HepG2 (cell line): ENCODE results near the gene P2RY6. TPM values are rescaled to one million over a fixed set of nuclear protein-coding genes. Genes with fewer than 3 reads are reported as not detected.

ENCODE experiments used
- HNRNPK ChIP-seq: fragments of 200-400 bp; formaldehyde crosslinking; IDR thresholded peaks from 2 replicates; pipeline ENCODE4 v1.6.1; 2018; ENCODE audit warnings: low read length, low read depth, moderate library complexity, mild to moderate bottlenecking; ENCODE audit not compliant: poor library complexity, severe bottlenecking
- MBNL3 ChIP-seq: fragments of 250-450 bp; sonication (Bioruptor Pico); conservative IDR thresholded peaks from 2 replicates; pipeline ENCODE4 v1.8.0; 2022; ENCODE audit warnings: mild to moderate bottlenecking, inconsistent platforms
- PRMT3 ChIP-seq: sonication (generic); formaldehyde crosslinking; IDR thresholded peaks from 2 replicates; pipeline ENCODE4 v1.8.1; 2022; ENCODE audit warnings: low read depth, mild to moderate bottlenecking, moderate library complexity, missing genetic modification reagents, borderline replicate concordance
- RARG ChIP-seq: sonication (generic); formaldehyde crosslinking; IDR thresholded peaks from 2 replicates; pipeline ENCODE4 v1.4.0; 2020; ENCODE audit warnings: low read depth, mild to moderate bottlenecking, missing genetic modification reagents
- TGIF2 ChIP-seq: IDR thresholded peaks from 2 replicates; pipeline ENCODE4 v1.6.1; 2016; ENCODE audit warnings: control low read depth, missing compliant biosample characterization
- TOPORS ChIP-seq: sonication (generic); formaldehyde crosslinking; IDR thresholded peaks from 2 replicates; pipeline ENCODE4 v1.8.0; 2023; ENCODE audit warnings: mild to moderate bottlenecking, missing genetic modification reagents
- ZNF224 ChIP-seq: sonication (generic); formaldehyde crosslinking; IDR thresholded peaks from 2 replicates; pipeline ENCODE4 v1.5.0; 2020; ENCODE audit warnings: mild to moderate bottlenecking, missing genetic modification reagents
- ZNF326 ChIP-seq: sonication (generic); formaldehyde crosslinking; IDR thresholded peaks from 2 replicates; pipeline ENCODE4 v1.4.0; 2020; ENCODE audit warnings: missing genetic modification reagents, borderline replicate concordance
- ZNF33A ChIP-seq: sonication (generic); formaldehyde crosslinking; IDR thresholded peaks from 2 replicates; pipeline ENCODE4 v1.5.1; 2020; ENCODE audit warnings: missing genetic modification reagents, mild to moderate bottlenecking, moderate library complexity, borderline replicate concordance
- ZNF431 ChIP-seq: sonication (generic); formaldehyde crosslinking; IDR thresholded peaks from 2 replicates; pipeline ENCODE4 v1.9.0; 2022; ENCODE audit warnings: missing genetic modification reagents, low read depth, mild to moderate bottlenecking, borderline replicate concordance
- ZNF44 ChIP-seq: sonication (generic); formaldehyde crosslinking; IDR thresholded peaks from 2 replicates; pipeline ENCODE4 v1.5.1; 2020; ENCODE audit warnings: mild to moderate bottlenecking, missing genetic modification reagents
- ZNF496 ChIP-seq: sonication (generic); formaldehyde crosslinking; IDR thresholded peaks from 2 replicates; pipeline ENCODE4 v1.8.1; 2023; ENCODE audit warnings: mild to moderate bottlenecking, moderate library complexity, missing genetic modification reagents; ENCODE audit not compliant: insufficient replicate concordance
- ZNF775 ChIP-seq: sonication (generic); formaldehyde crosslinking; IDR thresholded peaks from 2 replicates; pipeline ENCODE4 v1.4.0; 2020; ENCODE audit warnings: missing genetic modification reagents, mild to moderate bottlenecking, moderate library complexity, borderline replicate concordance
- ZNF878 ChIP-seq: sonication (generic); formaldehyde crosslinking; IDR thresholded peaks from 2 replicates; pipeline ENCODE4 v1.8.1; 2023; ENCODE audit warnings: mild to moderate bottlenecking, missing genetic modification reagents, moderate library complexity
- ZSCAN30 ChIP-seq: sonication (generic); formaldehyde crosslinking; IDR thresholded peaks from 2 replicates; pipeline ENCODE4 v1.5.0; 2020; ENCODE audit warnings: mild to moderate bottlenecking, missing genetic modification reagents
- polyA plus RNA-seq, 8 experiments: library from polyadenylated mRNA; depleted of rRNA in 3 of 8; stranded (reverse) in 7 of 8; unstranded in 1 of 8; fragments of >200 nt; fragmentation: Illumina TruSeq in 4 of 8; extraction: Trizol in 4 of 8; gene quantifications; 2 replicates each; pipeline versions ENCODE4 v1.2.1 to v1.2.3, GENCODE V29; 2011 to 2016; ENCODE audit warnings: low read depth in 4 of 8, missing spikeins in 1 of 8, mixed read lengths in 1 of 8; ENCODE audit not compliant: insufficient read depth in 1 of 8
- total RNA-seq, 5 experiments: library from RNA; depleted of rRNA; stranded (reverse); fragments of >200 nt; fragmentation: Illumina TruSeq; extraction: Trizol; gene quantifications; 2 replicates each; pipeline ENCODE4 v1.2.3, GENCODE V29; 2016; ENCODE audit warnings: low read depth in 1 of 5
- TF ChIP-seq, protein P1 (sequence below): IDR thresholded peaks from 2 replicates; pipeline ENCODE4 v1.6.1; 2016; ENCODE audit warnings: mild to moderate bottlenecking, missing biosample characterization, missing genetic modification reagents
- TF ChIP-seq, protein P2 (sequence below): sonication (generic); formaldehyde crosslinking; IDR thresholded peaks from 2 replicates; pipeline ENCODE4 v1.4.0; 2020; ENCODE audit warnings: missing genetic modification reagents, borderline replicate concordance
- TF ChIP-seq, protein P3 (sequence below): sonication (generic); formaldehyde crosslinking; IDR thresholded peaks from 2 replicates; pipeline ENCODE4 v1.8.0; 2022; ENCODE audit warnings: mild to moderate bottlenecking, missing genetic modification reagents, borderline replicate concordance

P2RY6 gene
- total and polyA plus RNA-seq, 2 of the 13 experiments (the other 11 are each of a cell fraction or from before 2014, with no cell fraction given): 0.09 to 0.29 TPM

DNA sequence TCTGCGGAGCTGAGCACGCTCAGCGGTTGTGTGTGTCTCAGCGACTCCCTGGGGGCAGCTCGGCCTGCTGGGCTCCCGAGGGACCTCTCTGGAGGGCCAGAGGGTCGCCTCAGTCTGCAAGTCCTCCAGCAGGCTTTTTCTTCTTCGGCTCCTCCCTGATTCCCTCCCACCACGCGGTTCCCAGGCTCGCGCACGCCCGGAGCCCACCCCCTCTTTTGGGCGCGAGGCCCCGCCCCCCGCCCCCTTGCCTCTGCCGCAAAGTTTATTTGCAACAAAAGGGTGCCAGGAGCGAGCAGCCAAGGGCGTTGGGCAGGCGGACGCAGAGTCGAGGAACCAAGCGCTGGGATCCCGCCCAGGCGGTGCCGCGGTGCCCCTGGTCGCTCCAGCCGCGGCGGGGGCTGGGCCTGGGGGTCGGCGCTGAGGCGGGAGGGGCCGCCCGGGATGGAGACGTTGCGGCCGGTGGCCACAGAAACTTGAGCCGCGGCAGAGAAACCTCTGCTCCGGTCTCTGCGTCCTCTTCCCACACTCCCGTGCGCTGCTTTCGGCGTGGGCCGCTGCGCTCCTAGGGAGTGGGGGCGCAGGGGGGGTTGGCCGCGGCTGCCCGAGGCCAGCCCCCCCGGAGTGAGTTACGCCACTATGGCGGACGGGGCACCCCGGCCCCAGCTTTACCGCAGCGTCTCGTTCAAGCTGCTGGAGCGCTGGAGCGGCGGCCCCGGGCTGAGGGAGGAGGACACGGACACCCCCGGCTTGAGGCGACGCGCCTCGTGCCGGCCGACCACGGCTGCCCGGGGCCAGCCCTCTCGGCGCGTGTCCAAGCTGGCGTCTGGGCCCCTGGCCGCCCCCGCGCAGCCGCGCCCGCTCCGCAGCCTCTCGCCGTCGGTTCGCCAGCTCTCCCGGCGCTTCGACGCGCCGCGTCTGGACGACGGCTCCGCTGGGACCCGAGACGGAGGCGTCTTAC is 36.1 kb downstream of the P2RY6 start, which contains the start of gene ARHGEF17 (continued):
- TF ChIP-seq, protein P1, sequence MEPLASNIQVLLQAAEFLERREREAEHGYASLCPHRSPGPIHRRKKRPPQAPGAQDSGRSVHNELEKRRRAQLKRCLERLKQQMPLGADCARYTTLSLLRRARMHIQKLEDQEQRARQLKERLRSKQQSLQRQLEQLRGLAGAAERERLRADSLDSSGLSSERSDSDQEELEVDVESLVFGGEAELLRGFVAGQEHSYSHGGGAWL (CRISPR knock-in tag): no peak
- no peak for TF ChIP-seq ZNF431 (CRISPR knock-in tag)
- TF ChIP-seq ZNF326 (CRISPR knock-in tag): no peak
- TF ChIP-seq ZNF496 (CRISPR knock-in tag): no peak
- TF ChIP-seq HNRNPK: no peak
- no peak for TF ChIP-seq TGIF2
- no peak for TF ChIP-seq ZNF44 (CRISPR knock-in tag)
- no peak for TF ChIP-seq ZNF224
- no peak for TF ChIP-seq MBNL3
- no peak for TF ChIP-seq ZNF878 (CRISPR knock-in tag)
- no peak; the same call in 1 of the 2 replicates for TF ChIP-seq PRMT3
- no peak for TF ChIP-seq ZNF775 (CRISPR knock-in tag)
- TF ChIP-seq, protein P2, sequence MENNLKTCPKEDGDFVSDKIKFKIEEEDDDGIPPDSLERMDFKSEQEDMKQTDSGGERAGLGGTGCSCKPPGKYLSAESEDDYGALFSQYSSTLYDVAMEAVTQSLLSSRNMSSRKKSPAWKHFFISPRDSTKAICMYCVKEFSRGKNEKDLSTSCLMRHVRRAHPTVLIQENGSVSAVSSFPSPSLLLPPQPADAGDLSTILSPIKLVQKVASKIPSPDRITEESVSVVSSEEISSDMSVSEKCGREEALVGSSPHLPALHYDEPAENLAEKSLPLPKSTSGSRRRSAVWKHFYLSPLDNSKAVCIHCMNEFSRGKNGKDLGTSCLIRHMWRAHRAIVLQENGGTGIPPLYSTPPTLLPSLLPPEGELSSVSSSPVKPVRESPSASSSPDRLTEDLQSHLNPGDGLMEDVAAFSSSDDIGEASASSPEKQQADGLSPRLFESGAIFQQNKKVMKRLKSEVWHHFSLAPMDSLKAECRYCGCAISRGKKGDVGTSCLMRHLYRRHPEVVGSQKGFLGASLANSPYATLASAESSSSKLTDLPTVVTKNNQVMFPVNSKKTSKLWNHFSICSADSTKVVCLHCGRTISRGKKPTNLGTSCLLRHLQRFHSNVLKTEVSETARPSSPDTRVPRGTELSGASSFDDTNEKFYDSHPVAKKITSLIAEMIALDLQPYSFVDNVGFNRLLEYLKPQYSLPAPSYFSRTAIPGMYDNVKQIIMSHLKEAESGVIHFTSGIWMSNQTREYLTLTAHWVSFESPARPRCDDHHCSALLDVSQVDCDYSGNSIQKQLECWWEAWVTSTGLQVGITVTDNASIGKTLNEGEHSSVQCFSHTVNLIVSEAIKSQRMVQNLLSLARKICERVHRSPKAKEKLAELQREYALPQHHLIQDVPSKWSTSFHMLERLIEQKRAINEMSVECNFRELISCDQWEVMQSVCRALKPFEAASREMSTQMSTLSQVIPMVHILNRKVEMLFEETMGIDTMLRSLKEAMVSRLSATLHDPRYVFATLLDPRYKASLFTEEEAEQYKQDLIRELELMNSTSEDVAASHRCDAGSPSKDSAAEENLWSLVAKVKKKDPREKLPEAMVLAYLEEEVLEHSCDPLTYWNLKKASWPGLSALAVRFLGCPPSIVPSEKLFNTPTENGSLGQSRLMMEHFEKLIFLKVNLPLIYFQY: no peak
- TF ChIP-seq TOPORS: no peak
- TF ChIP-seq RARG (CRISPR knock-in tag): no peak
- TF ChIP-seq ZSCAN30 (CRISPR knock-in tag): no peak
- TF ChIP-seq ZNF33A (CRISPR knock-in tag): no peak
- TF ChIP-seq, protein P3, sequence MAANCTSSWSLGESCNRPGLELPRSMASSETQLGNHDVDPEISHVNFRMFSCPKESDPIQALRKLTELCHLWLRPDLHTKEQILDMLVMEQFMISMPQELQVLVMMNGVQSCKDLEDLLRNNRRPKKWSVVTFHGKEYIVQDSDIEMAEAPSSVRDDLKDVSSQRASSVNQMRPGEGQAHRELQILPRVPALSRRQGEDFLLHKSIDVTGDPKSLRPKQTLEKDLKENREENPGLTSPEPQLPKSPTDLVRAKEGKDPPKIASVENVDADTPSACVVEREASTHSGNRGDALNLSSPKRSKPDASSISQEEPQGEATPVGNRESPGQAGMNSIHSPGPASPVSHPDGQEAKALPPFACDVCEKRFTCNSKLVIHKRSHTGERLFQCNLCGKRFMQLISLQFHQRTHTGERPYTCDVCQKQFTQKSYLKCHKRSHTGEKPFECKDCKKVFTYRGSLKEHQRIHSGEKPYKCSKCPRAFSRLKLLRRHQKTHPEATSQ (CRISPR knock-in tag): no peak
